ENCODE measurements around the gene QRFP.

DNA sequence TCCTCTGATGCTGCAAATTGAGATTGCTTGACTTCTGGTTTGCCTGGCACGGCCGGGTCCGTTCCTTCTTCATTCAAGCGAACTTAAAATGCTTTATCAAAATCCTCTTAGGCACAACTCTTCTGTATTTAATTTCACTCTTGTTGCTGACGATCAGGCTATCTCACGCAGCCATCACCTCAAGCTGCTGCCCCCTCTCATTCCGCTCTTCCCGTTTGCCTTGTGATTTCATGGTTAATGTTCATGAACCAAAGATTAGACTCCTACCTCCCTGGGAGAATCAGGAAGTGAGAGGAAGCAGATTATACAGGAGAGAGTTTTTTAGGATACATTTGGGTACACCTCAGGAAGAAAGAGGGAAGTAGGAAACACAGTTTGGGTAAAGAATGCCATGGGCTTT lies 22.6 kb downstream of the QRFP start:
- TF ChIP-seq, protein P1, sequence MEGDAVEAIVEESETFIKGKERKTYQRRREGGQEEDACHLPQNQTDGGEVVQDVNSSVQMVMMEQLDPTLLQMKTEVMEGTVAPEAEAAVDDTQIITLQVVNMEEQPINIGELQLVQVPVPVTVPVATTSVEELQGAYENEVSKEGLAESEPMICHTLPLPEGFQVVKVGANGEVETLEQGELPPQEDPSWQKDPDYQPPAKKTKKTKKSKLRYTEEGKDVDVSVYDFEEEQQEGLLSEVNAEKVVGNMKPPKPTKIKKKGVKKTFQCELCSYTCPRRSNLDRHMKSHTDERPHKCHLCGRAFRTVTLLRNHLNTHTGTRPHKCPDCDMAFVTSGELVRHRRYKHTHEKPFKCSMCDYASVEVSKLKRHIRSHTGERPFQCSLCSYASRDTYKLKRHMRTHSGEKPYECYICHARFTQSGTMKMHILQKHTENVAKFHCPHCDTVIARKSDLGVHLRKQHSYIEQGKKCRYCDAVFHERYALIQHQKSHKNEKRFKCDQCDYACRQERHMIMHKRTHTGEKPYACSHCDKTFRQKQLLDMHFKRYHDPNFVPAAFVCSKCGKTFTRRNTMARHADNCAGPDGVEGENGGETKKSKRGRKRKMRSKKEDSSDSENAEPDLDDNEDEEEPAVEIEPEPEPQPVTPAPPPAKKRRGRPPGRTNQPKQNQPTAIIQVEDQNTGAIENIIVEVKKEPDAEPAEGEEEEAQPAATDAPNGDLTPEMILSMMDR (IDR thresholded peaks at IDR 0.05) = no peak
- TF ChIP-seq POLR2A (IDR thresholded peaks at IDR 0.05) = no peak

All from ovary (tissue), 3 donors.